ENCODE measurements around the gene ZNF556. TPM values are rescaled to one million over a fixed set of nuclear protein-coding genes. Genes with fewer than 3 reads are reported as not detected.

Gene ZNF556
- total and polyA plus RNA-seq, 4 experiments from 2014 or later = not detected

- intact Hi-C loops (cut with micrococcal nuclease) = no loop called here
These were observed 59.9 kb downstream of the ZNF556 start for GRCh38 chr19:2927032-2927430.

More at GRCh38 chr19:2927032-2927430, 59.9 kb downstream of the ZNF556 start:
- Mint-ChIP-seq H3K27me3 (no peaks in the 10 kb centered on the region), H3K36me3 (peaks cover 9 to 12% of the 10 kb centered on the region in 2 donors), H3K4me1 (peaks cover 0 to 1% (median 0%) of the 10 kb centered on the region in 4 donors), H3K27ac (peak overlapping the region in 1 of 7 donors; percentile 65), H3K4me3 (no peak overlapping the region), H3K9me3 (peaks cover 2 to 20% (median 13%) of the 10 kb centered on the region in 8 donors)
- no peak overlapping the region for H3K4me3 ChIP-seq (ENCODE audit: low read length in 2 of 2)
- no peaks in the 10 kb centered on the region for H3K4me1 ChIP-seq (ENCODE audit: insufficient read depth, low read length)
- H3K27ac ChIP-seq (ENCODE audit: low read depth, low read length) = no peak overlapping the region
- DNase-seq = no peak
- H3K27me3 ChIP-seq (ENCODE audit: insufficient read depth, low read length) = no peaks in the 10 kb centered on the region
- H3K9me3 ChIP-seq (ENCODE audit: control insufficient read depth in 1 of 2, low read length in 2 of 2) = no peaks in the 10 kb centered on the region
- ChIA-PET CTCF (ENCODE audit: partially characterized antibody) (interaction anchor here (1.1 kb wide), 1 partner anchor 24 kb away, joined by 4 read pairs; no protein-coding TSS in a partner anchor), POLR2A (ENCODE audit: partially characterized antibody) (no interaction called here)
- no peaks in the 10 kb centered on the region for H3K36me3 ChIP-seq (ENCODE audit: insufficient read depth, low read length)

Other genes with a start within 250 kb of the ZNF556 start
- 1 to 10 TPM; 4.1 to 4.2 TPM for gene GNG7, start 164.6 kb upstream of the ZNF556 start, total RNA-seq
- 1 to 10 TPM; 1.9 to 2.2 TPM for gene GNG7, start 164.6 kb upstream of the ZNF556 start, polyA plus RNA-seq
- not detected for gene DIRAS1, start 146.0 kb upstream of the ZNF556 start, total RNA-seq
- not detected for gene DIRAS1, start 146.0 kb upstream of the ZNF556 start, polyA plus RNA-seq
- gene SLC39A3, start 127.3 kb upstream of the ZNF556 start, total RNA-seq = 10 to 100 TPM; 18.2 to 19.1 TPM
- gene SLC39A3, start 127.3 kb upstream of the ZNF556 start, polyA plus RNA-seq = 10 to 100 TPM; 28.8 to 41.7 TPM
- gene SGTA, start 84.1 kb upstream of the ZNF556 start, total RNA-seq = 10 to 100 TPM; 37.0 to 37.8 TPM
- 10 to 100 TPM; 27.7 to 34.9 TPM for gene SGTA, start 84.1 kb upstream of the ZNF556 start, polyA plus RNA-seq
- gene THOP1, start 81.8 kb upstream of the ZNF556 start, total RNA-seq = 10 to 100 TPM; 25.4 to 26.1 TPM
- 10 to 100 TPM; 21.6 to 31.9 TPM for gene THOP1, start 81.8 kb upstream of the ZNF556 start, polyA plus RNA-seq
- 10 to 100 TPM in 1 of 2 experiments, 1 to 10 TPM in 1; 9.1 to 10.5 TPM for gene ZNF554, start 47.5 kb upstream of the ZNF556 start, total RNA-seq
- gene ZNF554, start 47.5 kb upstream of the ZNF556 start, polyA plus RNA-seq = 1 to 10 TPM in 1 of 2 donors, under 1 TPM in 1; 0.72 to 5.1 TPM
- 10 to 100 TPM; 11.0 to 11.5 TPM for gene ZNF555, start 25.9 kb upstream of the ZNF556 start, total RNA-seq
- 1 to 10 TPM; 2.2 to 5.1 TPM for gene ZNF555, start 25.9 kb upstream of the ZNF556 start, polyA plus RNA-seq
- gene ZNF57, start 33.6 kb downstream of the ZNF556 start, total RNA-seq = 1 to 10 TPM; 4.2 to 4.7 TPM
- gene ZNF57, start 33.6 kb downstream of the ZNF556 start, polyA plus RNA-seq = 1 to 10 TPM; 2.1 to 4.1 TPM
- gene ZNF77, start 77.6 kb downstream of the ZNF556 start, total RNA-seq = 1 to 10 TPM; 5.8 to 6.4 TPM
- gene ZNF77, start 77.6 kb downstream of the ZNF556 start, polyA plus RNA-seq = 1 to 10 TPM in 1 of 2 donors, under 1 TPM in 1; 0.21 to 2.4 TPM
- not detected for gene TLE6, start 110.2 kb downstream of the ZNF556 start, total RNA-seq
- not detected for gene TLE6, start 110.2 kb downstream of the ZNF556 start, polyA plus RNA-seq
- gene TLE2, start 161.9 kb downstream of the ZNF556 start, total RNA-seq = 10 to 100 TPM; 20.9 to 23.1 TPM
- gene TLE2, start 161.9 kb downstream of the ZNF556 start, polyA plus RNA-seq = 1 to 10 TPM; 5.5 to 7.0 TPM
- gene TLE5, start 195.2 kb downstream of the ZNF556 start, total RNA-seq = 100 to 1,000 TPM; 876 to 900 TPM
- 100 to 1,000 TPM; 572 to 943 TPM for gene TLE5, start 195.2 kb downstream of the ZNF556 start, polyA plus RNA-seq
- gene GNA11, start 227.0 kb downstream of the ZNF556 start, total RNA-seq = 1 to 10 TPM; 3.5 to 3.9 TPM
- gene GNA11, start 227.0 kb downstream of the ZNF556 start, polyA plus RNA-seq = under 1 TPM; 0.09 to 0.39 TPM